PC-9 (cell line): Measurements from ENCODE around the gene VCL. TPM values are rescaled to one million over a fixed set of nuclear protein-coding genes. Genes with fewer than 3 reads are reported as not detected.
"Not testable (repeated sequence)": the region's sequence is repeated elsewhere in the genome, so short reads cannot be mapped to it uniquely, and the experiment has no call there.

ENCODE experiments used
- BruUV-seq: library from RNA; stranded (reverse); fragments of 400-500 nt; replicated peaks from 2 replicates; lab custom pipeline; 2021; lab: Mats Ljungman, UMichigan
- CTCF ChIA-PET: fragments of 300-600 bp; sonication (Branson Sonifier 250); formaldehyde crosslinking; loops from one replicate; lab custom pipeline; 2022; ENCODE audit warnings: antibody characterized with exemption; lab: Charles Lee
- POLR2A ChIA-PET: fragments of 300-600 bp; sonication (Branson Sonifier 250); formaldehyde crosslinking; loops from one replicate; lab custom pipeline; 2022; ENCODE audit warnings: antibody characterized with exemption; ENCODE audit not compliant: unreplicated experiment; lab: Charles Lee
- DNase-seq, 2 experiments: peaks; one replicate each; pipeline versions ENCODE4 v3.0.0 to v3.0.0-alpha.2; 2015 to 2022; ENCODE audit warnings: mixed read lengths in 1 of 2
- H2AFZ ChIP-seq: fragments of 200-600 bp; sonication (generic); 2 replicates; pipeline ENCODE4 v1.8.1; 2017; ENCODE audit warnings: antibody characterized with exemption
- H3F3A ChIP-seq: fragments of 200-600 bp; sonication (generic); 2 replicates; pipeline ENCODE4 v1.8.1; 2017; ENCODE audit warnings: antibody characterized with exemption, mild to moderate bottlenecking, low read depth; ENCODE audit not compliant: insufficient read depth
- H3K27ac ChIP-seq: fragments of 200-600 bp; sonication (generic); 2 replicates; pipeline ENCODE4 v1.6.1; 2016; ENCODE audit warnings: mixed run types
- H3K27me3 ChIP-seq: fragments of 200-600 bp; sonication (generic); 2 replicates; pipeline ENCODE4 v1.6.1; 2016; ENCODE audit warnings: low read depth, mixed run types; ENCODE audit not compliant: insufficient read depth
- H3K36me3 ChIP-seq: fragments of 200-600 bp; sonication (generic); 2 replicates; pipeline ENCODE4 v1.6.1; 2016; ENCODE audit warnings: low read depth, mixed run types
- H3K4me1 ChIP-seq: fragments of 200-600 bp; sonication (generic); replicated peaks from 2 replicates; pipeline ENCODE4 v1.6.1; 2016; ENCODE audit warnings: mixed run types; ENCODE audit not compliant: insufficient read depth
- H3K4me2 ChIP-seq: fragments of 200-600 bp; sonication (generic); 2 replicates; pipeline ENCODE4 v1.6.1; 2017; ENCODE audit warnings: mixed run types
- H3K4me3 ChIP-seq: fragments of 200-600 bp; sonication (generic); 2 replicates; pipeline ENCODE4 v1.6.1; 2016; ENCODE audit warnings: mixed run types
- H3K79me2 ChIP-seq: fragments of 200-600 bp; sonication (generic); 2 replicates; pipeline ENCODE4 v1.6.1; 2017; ENCODE audit warnings: low read depth, mixed run types
- H3K9me2 ChIP-seq: fragments of 200-600 bp; sonication (generic); 2 replicates; pipeline ENCODE4 v1.8.1; 2017; ENCODE audit warnings: mild to moderate bottlenecking; ENCODE audit not compliant: insufficient read depth
- H3K9me3 ChIP-seq: fragments of 200-600 bp; sonication (generic); 2 replicates; pipeline ENCODE4 v1.8.1; 2016; ENCODE audit warnings: low read depth; ENCODE audit not compliant: insufficient read depth
- H4K20me1 ChIP-seq: fragments of 200-600 bp; sonication (generic); 2 replicates; pipeline ENCODE4 v1.8.1; 2017; ENCODE audit not compliant: insufficient read depth
- CTCF ChIP-seq: fragments of 200-600 bp; sonication (generic); conservative IDR thresholded peaks from 2 replicates; pipeline ENCODE4 v1.6.1; 2017; ENCODE audit warnings: mixed run types, antibody characterized with exemption, mild to moderate bottlenecking, moderate library complexity
- EZH2 ChIP-seq: fragments of 200-600 bp; sonication (generic); IDR thresholded peaks from 2 replicates; pipeline ENCODE4 v1.8.0; 2017; ENCODE audit warnings: antibody characterized with exemption, low read depth
- intact Hi-C: fragments of 100-400 bp; cut with micrococcal nuclease; formaldehyde crosslinking; loops from one replicate; pipeline ENCODE4 v1.10.0; 2022; ENCODE audit not compliant: unreplicated experiment
- total RNA-seq: library from RNA; stranded (reverse); gene quantifications from 2 replicates; pipeline ENCODE4 v1.2.3, GENCODE V29; 2021

Gene VCL
- total RNA-seq, 1 experiment from 2014 or later, result 208 TPM

- Histone ChIP-seq H3K4me2 (no peak overlapping the region), H3K79me2 (peaks cover 88% of the 10 kb centered on the region), H3K9me3 (no peaks in the 10 kb centered on the region), H3K27me3 (no peaks in the 10 kb centered on the region), H3K27ac (no peak overlapping the region), H2AFZ (no peak overlapping the region), H4K20me1 (peaks cover 54% of the 10 kb centered on the region), H3K4me3 (no peak overlapping the region), H3K4me1 (peaks cover 12% of the 10 kb centered on the region), H3K9me2 (no peaks in the 10 kb centered on the region), H3K36me3 (peaks cover 20% of the 10 kb centered on the region; the same call in 1 of the 2 replicates), H3F3A (peaks cover 69% of the 10 kb centered on the region)
- ChIA-PET CTCF (interaction anchor here (0.5 kb wide), 1 partner anchor 109 kb away, joined by 5 read pairs; no protein-coding TSS in a partner anchor), POLR2A (interaction anchor here (0.6 kb wide), 1 partner anchor 10 kb away, joined by 4 read pairs; no protein-coding TSS in a partner anchor)
- TF ChIP-seq EZH2 (no peak), CTCF (no peak)
- no TSS peak for BruUV-seq
- intact Hi-C loops, result no loop called here
- no peak for DNase-seq
Measured at GRCh38 chr10:74029943-74030342, 32.0 kb downstream of the VCL start.

- H3K9me3 ChIP-seq, H3K4me1 ChIP-seq, intact Hi-C loops, H3K4me2 ChIP-seq, H3K27ac ChIP-seq, H2AFZ ChIP-seq, H3K27me3 ChIP-seq, H3K9me2 ChIP-seq, POLR2A ChIA-PET, H3K4me3 ChIP-seq, DNase-seq, BruUV-seq: not testable (repeated sequence)
- Histone ChIP-seq H4K20me1 (peaks cover 43% of the 10 kb centered on the region), H3F3A (peaks cover 66% of the 10 kb centered on the region), H3K79me2 (peaks cover 81% of the 10 kb centered on the region), H3K36me3 (peaks cover 20% of the 10 kb centered on the region; the same call in 1 of the 2 replicates)
- CTCF ChIA-PET, result interaction anchor here (0.6 kb wide), 3 partner anchors 28 to 1180 kb away, joined by 3 to 12 read pairs (median 6); no protein-coding TSS in a partner anchor
Measured at GRCh38 chr10:74032208-74032607, 34.3 kb downstream of the VCL start.

- POLR2A ChIA-PET, result no interaction called here
- Histone ChIP-seq H3K9me3 (no peaks in the 10 kb centered on the region), H3K79me2 (peaks cover 81% of the 10 kb centered on the region), H3K27me3 (no peaks in the 10 kb centered on the region), H3K9me2 (no peaks in the 10 kb centered on the region), H3K4me3 (no peak overlapping the region), H3K4me1 (no peaks in the 10 kb centered on the region), H3F3A (peaks cover 64% of the 10 kb centered on the region), H3K27ac (no peak overlapping the region), H2AFZ (no peak overlapping the region), H3K36me3 (peaks cover 20% of the 10 kb centered on the region; the same call in 1 of the 2 replicates), H3K4me2 (no peak overlapping the region), H4K20me1 (peaks cover 34% of the 10 kb centered on the region)
- no TSS peak for BruUV-seq
- intact Hi-C loops, result no loop called here
- no peak for DNase-seq
- CTCF ChIA-PET, result no interaction called here
- TF ChIP-seq EZH2, result no peak
- no peak for TF ChIP-seq CTCF
Measured at GRCh38 chr10:74032900-74033655, 35.2 kb downstream of the VCL start.
